GM12874 (cell line): Measurements from ENCODE around the gene NAP1L1.

Experiments used
- TF ChIP-seq, protein P1 (sequence below): IDR thresholded peaks from 2 replicates; pipeline ENCODE4 v1.5.1; 2011; ENCODE audit warnings: low read depth, mild to moderate bottlenecking, control low read depth, low read length, moderate library complexity; ENCODE audit not compliant: insufficient read depth

NAP1L1 gene

DNA sequence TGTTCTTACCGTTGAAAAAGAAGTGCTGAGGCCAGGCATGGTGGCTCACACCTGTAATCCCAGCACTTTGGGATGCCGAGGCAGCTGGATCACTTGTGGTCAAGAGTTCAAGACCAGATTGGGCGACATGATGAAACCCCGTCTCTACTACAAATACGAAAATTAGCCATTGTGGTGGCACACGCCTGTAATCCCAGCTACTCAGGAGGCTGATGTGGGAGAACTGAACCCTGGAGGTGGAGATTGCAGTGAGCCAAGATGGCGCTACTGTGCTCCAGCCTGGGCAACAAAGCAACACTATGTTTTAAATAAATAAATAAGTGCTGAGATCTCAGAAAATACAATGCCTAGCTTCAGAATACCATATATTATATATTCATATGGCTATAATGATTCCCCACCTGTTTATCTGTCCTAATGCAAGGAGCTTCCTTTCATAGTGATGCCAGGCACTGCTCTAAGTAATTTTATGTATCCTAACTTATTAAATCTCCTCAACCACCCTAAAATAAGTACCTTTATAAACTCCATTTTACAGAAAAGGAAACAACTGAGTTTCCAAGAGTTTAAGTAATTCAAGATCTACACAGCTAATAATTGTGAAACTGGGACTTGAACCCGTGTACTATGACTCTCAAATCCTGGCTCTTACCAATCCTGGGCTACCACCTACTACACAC, 60.2 kb downstream of the NAP1L1 start:
- TF ChIP-seq, protein P1, sequence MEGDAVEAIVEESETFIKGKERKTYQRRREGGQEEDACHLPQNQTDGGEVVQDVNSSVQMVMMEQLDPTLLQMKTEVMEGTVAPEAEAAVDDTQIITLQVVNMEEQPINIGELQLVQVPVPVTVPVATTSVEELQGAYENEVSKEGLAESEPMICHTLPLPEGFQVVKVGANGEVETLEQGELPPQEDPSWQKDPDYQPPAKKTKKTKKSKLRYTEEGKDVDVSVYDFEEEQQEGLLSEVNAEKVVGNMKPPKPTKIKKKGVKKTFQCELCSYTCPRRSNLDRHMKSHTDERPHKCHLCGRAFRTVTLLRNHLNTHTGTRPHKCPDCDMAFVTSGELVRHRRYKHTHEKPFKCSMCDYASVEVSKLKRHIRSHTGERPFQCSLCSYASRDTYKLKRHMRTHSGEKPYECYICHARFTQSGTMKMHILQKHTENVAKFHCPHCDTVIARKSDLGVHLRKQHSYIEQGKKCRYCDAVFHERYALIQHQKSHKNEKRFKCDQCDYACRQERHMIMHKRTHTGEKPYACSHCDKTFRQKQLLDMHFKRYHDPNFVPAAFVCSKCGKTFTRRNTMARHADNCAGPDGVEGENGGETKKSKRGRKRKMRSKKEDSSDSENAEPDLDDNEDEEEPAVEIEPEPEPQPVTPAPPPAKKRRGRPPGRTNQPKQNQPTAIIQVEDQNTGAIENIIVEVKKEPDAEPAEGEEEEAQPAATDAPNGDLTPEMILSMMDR = no peak

DNA sequence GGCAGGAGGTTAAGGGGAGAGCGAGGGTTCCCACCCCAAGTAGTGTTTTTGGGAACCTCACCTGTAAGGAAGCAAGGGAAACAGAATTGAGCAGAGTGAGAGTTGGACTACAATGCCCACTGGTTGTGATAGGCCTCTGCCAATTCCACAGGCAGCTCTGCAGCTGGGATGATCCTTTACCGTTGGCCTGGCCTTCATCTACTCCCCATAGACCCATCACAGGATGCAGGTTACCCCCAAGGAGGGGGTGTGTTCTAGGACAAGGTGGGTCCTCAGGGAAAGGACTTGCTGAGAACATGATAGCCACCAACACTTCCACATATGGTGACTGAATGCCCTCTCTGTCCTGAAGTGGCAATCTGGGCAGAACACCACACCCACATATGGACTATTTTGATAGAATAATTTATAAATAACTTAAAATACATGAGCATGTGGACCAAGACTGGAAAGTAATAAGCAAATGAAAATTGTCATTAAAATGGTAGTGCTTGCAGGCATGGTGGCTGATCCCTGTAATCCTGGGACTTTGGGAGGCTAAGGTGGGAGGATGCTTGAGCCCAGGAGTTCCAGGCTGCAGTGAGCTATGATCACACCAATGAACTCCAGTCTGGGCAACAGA, 61.3 kb downstream of the NAP1L1 start:
- TF ChIP-seq, protein P1 = no peak

DNA sequence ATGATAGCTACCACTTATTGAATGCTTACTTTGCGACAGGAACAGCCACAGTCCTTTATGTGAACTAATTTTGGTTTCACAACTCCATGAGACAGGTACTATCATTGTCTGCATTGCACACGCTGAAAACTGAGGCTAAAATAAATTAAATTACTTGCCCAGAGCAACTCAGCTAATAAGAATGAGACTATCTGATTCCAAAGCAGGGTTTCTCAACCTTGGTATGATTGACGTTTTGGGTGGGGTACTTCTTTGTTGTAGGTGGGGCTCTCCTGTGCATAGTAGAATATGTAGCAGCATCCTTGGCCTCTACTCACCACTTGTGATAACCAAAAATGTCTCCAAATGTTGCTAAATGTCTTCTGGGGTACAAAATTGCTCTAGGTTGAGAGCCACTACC, 62.0 kb downstream of the NAP1L1 start:
- TF ChIP-seq, protein P1 = no peak

DNA sequence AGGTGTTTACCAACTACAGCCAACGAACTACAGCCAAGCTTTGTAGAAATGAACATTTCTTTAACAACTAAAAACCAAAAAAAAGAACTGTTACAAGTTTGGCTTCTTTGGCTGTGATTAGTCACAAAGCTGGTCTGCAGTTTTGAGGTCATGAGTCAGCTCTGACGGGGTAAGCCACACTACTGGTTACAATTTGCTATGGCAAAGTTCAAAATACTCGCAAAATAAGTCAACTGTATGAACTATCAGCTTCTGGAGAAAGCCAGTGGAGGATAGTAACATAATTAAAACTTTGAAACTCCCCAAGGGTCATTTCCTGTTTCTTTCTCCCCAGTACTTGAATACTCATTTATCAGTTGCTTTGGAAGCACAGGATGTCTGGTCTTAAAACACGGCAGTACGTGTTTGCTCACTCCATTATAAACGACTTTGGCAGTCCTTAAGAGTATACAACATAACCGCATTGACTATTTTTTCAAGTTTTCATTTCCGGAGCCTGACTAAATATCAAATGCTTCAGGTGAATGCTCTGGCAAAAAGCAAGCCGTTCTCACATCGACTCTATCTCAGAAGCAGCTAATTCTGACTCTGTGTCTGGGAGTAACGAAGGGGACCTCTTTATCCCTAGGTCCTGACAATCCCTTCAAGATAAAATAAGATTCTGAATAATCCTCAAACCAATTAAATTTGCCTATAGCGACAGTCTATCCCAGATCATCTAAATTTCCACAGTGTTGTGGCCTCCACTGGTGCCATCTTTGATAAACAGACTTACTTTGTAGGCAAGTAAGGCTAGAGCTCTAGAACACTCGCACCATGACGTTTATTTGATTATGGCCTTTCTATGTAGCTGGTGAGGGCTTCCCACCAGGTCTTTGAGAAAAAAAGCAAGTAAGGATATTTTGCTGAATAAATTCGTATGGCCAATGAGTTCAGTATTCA, 63.5 kb downstream of the NAP1L1 start:
- TF ChIP-seq, protein P1 = no peak

DNA sequence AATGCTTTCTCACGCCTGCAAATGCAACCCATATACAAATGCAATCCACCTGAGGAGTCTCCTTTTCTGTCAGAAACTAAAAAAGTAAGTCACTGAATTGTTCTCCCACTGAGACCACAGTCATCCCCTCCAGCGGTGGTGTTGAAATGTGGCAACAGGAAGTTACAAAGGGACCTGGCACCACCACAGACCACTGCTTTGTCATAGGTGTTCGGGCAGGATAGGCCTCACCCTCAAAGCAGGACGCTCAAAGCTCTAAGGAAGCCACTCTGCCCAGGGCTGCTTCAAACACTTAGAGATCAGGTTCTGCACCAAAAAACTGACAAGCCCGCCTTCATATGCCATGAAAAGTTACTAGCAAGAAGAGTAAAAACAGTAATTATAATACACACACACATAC, 64.2 kb downstream of the NAP1L1 start:
- TF ChIP-seq, protein P1 = no peak

- TF ChIP-seq, protein P1 = no peak
These were observed 65.8 kb downstream of the NAP1L1 start for GRCh38 chr12:76018672-76019071.

GRCh38 chr12:76018111-76018510, 66.4 kb downstream of the NAP1L1 start:
- TF ChIP-seq, protein P1 = no peak
